Suprapubic skin (tissue), 3 donors: ENCODE results near the gene METTL5.

Experiments
- POLR2A ChIP-seq, 2 donors: fragments of 450-650 bp; IDR thresholded peaks; one replicate each; pipeline ENCODE4 v1.6.1; 2017; ENCODE audit warnings: antibody characterized with exemption in 2 of 2, mild to moderate bottlenecking in 2 of 2, moderate library complexity in 2 of 2
- TF ChIP-seq, protein P1 (sequence below), 2 donors: fragments of 200-600 bp in 1 of 2; fragments of 450-650 bp in 1 of 2; sonication (generic) in 1 of 2; IDR thresholded peaks; one replicate each; pipeline ENCODE4 v1.5.1; 2016 to 2019; ENCODE audit warnings: antibody characterized with exemption in 2 of 2, mild to moderate bottlenecking in 1 of 2, moderate library complexity in 1 of 2

DNA sequence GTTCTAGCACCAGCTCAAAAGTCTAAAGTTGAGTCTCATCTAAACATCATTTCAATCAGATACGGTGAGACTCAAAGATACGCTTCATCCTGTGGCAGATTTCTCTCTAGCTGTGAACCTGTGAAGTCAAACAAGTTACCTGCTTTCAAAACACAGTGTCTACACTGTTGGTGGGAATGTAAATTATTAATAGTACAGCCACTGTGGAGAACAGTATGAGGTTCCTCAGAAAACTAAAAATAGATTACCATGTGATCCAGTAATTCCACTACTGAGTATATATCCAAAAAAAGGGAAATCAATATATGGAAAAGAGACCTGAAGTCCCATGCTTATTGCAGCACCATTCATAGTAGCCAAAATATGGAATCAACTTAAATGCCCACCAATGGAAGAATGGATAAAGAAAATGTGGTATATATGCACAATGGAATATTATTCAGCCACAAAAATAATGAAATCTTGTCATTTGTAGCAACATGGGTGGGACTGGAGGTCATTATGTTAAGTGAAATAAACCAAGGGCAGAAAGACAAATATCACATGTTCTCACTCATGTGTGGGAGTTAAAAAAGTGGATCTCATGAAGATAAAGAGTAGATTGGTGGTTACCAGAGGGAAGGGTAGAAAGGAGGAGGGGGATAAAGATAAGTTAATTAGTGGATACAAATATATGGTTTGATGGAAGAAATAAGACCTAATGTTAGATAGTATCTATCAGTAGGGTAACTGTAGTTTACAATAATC is 14.2 kb upstream of the METTL5 start:
- no peak for TF ChIP-seq POLR2A (IDR thresholded peaks at IDR 0.05)
- TF ChIP-seq, protein P1, sequence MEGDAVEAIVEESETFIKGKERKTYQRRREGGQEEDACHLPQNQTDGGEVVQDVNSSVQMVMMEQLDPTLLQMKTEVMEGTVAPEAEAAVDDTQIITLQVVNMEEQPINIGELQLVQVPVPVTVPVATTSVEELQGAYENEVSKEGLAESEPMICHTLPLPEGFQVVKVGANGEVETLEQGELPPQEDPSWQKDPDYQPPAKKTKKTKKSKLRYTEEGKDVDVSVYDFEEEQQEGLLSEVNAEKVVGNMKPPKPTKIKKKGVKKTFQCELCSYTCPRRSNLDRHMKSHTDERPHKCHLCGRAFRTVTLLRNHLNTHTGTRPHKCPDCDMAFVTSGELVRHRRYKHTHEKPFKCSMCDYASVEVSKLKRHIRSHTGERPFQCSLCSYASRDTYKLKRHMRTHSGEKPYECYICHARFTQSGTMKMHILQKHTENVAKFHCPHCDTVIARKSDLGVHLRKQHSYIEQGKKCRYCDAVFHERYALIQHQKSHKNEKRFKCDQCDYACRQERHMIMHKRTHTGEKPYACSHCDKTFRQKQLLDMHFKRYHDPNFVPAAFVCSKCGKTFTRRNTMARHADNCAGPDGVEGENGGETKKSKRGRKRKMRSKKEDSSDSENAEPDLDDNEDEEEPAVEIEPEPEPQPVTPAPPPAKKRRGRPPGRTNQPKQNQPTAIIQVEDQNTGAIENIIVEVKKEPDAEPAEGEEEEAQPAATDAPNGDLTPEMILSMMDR (IDR thresholded peaks at IDR 0.05) = no peak
